HG02759 (cell line): ENCODE measurements around the gene PPIH.
"Not testable (repeated sequence)": the region's sequence is repeated elsewhere in the genome, so short reads cannot be mapped to it uniquely, and the experiment has no call there.

Source experiments
- ATAC-seq: cut with Tn5 transposase; IDR thresholded peaks from one replicate; pipeline ENCODE4 v1.9.1; 2021; ENCODE audit warnings: mild to moderate bottlenecking, moderate library complexity; ENCODE audit not compliant: unreplicated experiment

Gene PPIH

GRCh38 chr1:42681741-42682483, 23.7 kb downstream of the PPIH start, which contains the start of gene YBX1:
Gene YBX1 (plus strand): TSS chr1:42682418. CDS start chr1:42682566, 148 bp downstream.
- ATAC-seq, result peak; percentile 84

- ATAC-seq, result peak; percentile 19
Measured at GRCh38 chr1:42682484-42682738, 24.2 kb downstream of the PPIH start.

GRCh38 chr1:42682739-42683531, 24.7 kb downstream of the PPIH start:
- peak; percentile 50 for ATAC-seq

GRCh38 chr1:42684139-42684538, 25.9 kb downstream of the PPIH start:
- ATAC-seq, result no peak

- ATAC-seq, result no peak
Measured at GRCh38 chr1:42686418-42686817, 28.2 kb downstream of the PPIH start.

- no peak for ATAC-seq
Measured at GRCh38 chr1:42689912-42690311, 31.7 kb downstream of the PPIH start.

GRCh38 chr1:42690477-42691156, 32.4 kb downstream of the PPIH start:
- no peak for ATAC-seq

- no peak for ATAC-seq
Measured at GRCh38 chr1:42691157-42691498, 32.9 kb downstream of the PPIH start.

- ATAC-seq, result no peak
Measured at GRCh38 chr1:42692461-42692860, 34.2 kb downstream of the PPIH start.

- no peak for ATAC-seq
Measured at GRCh38 chr1:42692911-42693310, 34.7 kb downstream of the PPIH start.

- no peak for ATAC-seq
Measured at GRCh38 chr1:42698081-42698813, 40.0 kb downstream of the PPIH start.

GRCh38 chr1:42700006-42700405, 41.8 kb downstream of the PPIH start:
- no peak for ATAC-seq

GRCh38 chr1:42703888-42704464, 45.8 kb downstream of the PPIH start:
- no peak for ATAC-seq

GRCh38 chr1:42712808-42713207, 54.6 kb downstream of the PPIH start:
- ATAC-seq, result not testable (repeated sequence)

GRCh38 chr1:42713293-42713692, 55.1 kb downstream of the PPIH start:
- ATAC-seq, result no peak

- not testable (repeated sequence) for ATAC-seq
Measured at GRCh38 chr1:42714441-42714840, 56.2 kb downstream of the PPIH start.

- no peak for ATAC-seq
Measured at GRCh38 chr1:42720868-42721267, 62.6 kb downstream of the PPIH start.

GRCh38 chr1:42721926-42722325, 63.7 kb downstream of the PPIH start:
- no peak for ATAC-seq

- not testable (repeated sequence) for ATAC-seq
Measured at GRCh38 chr1:42722403-42722802, 64.2 kb downstream of the PPIH start.

GRCh38 chr1:42723511-42723910, 65.3 kb downstream of the PPIH start:
- no peak for ATAC-seq

- ATAC-seq, result not testable (repeated sequence)
Measured at GRCh38 chr1:42725820-42726219, 67.6 kb downstream of the PPIH start.
